A549 treated with DMSO at 1 μM for 4 hours (cell line): ENCODE data around the gene GDF9. TPM values are rescaled to one million over a fixed set of nuclear protein-coding genes. Genes with fewer than 3 reads are reported as not detected.

Experiments
- total RNA-seq: library from RNA; stranded (reverse); fragments of 200-300 nt; extraction: Qiagen RNA extraction; gene quantifications from 5 replicates; pipeline ENCODE4 v1.2.3, GENCODE V29; 2022; ENCODE audit warnings: low read depth

Gene GDF9
- total RNA-seq: 0.20 to 0.32 TPM (median 0.27 TPM) in 5 replicates

GRCh38 chr5:132866342-132867045, at the start of gene GDF9, which contains the start of gene UQCRQ:
GDF9 (minus strand) TSS chr5:132866469; CDS start chr5:132864533, 1,936 bp downstream.
UQCRQ (plus strand) TSS chr5:132866642; CDS start chr5:132866882, 240 bp downstream.

GRCh38 chr5:132873119-132873929, 7.1 kb upstream of the GDF9 start, which contains the start of gene LEAP2:
LEAP2 (plus strand) TSS chr5:132873668; CDS start chr5:132873695, 27 bp downstream.

GRCh38 chr5:132830436-132831094, 35.7 kb downstream of the GDF9 start, which contains the start of gene SHROOM1:
SHROOM1 (minus strand) TSS chr5:132830647; CDS start chr5:132826140, 4,507 bp downstream.

GRCh38 chr5:132812781-132813598, 53.3 kb downstream of the GDF9 start, which contains the start of gene SOWAHA:
SOWAHA (plus strand) TSS chr5:132813302; CDS start chr5:132813622, 320 bp downstream.

Other genes with a start within 250 kb of the GDF9 start
- gene IL13, start 208.3 kb downstream of the GDF9 start, total RNA-seq: 0.06 to 0.11 TPM in 2 of 5 replicates, not detected in the others
- not detected in 5 replicates for gene IL4, start 192.5 kb downstream of the GDF9 start, total RNA-seq
- gene KIF3A, start 128.9 kb downstream of the GDF9 start, total RNA-seq: 8.2 to 12.7 TPM (median 10.9 TPM) in 5 replicates
- gene CCNI2, start 119.0 kb downstream of the GDF9 start, total RNA-seq: 0.06 to 0.56 TPM (median 0.15 TPM) in 4 of 5 replicates, not detected in the other
- 16.5 to 23.2 TPM (median 19.2 TPM) in 5 replicates for gene SEPTIN8, start 89.2 kb downstream of the GDF9 start, total RNA-seq
- 0.06 to 0.21 TPM (median 0.14 TPM) in 5 replicates for gene SOWAHA, start 53.2 kb downstream of the GDF9 start, total RNA-seq
- gene SHROOM1, start 35.8 kb downstream of the GDF9 start, total RNA-seq: 8.8 to 10.6 TPM (median 9.9 TPM) in 5 replicates
- 414 to 542 TPM (median 494 TPM) in 5 replicates for gene UQCRQ, start 173 bp upstream of the GDF9 start, total RNA-seq
- gene LEAP2, start 7.2 kb upstream of the GDF9 start, total RNA-seq: 0.55 to 1.5 TPM (median 1.1 TPM) in 5 replicates
- gene AFF4, start 97.2 kb upstream of the GDF9 start, total RNA-seq: 19.7 to 28.7 TPM (median 25.8 TPM) in 5 replicates
- gene ZCCHC10, start 160.1 kb upstream of the GDF9 start, total RNA-seq: 27.0 to 34.7 TPM (median 30.1 TPM) in 5 replicates
- gene HSPA4, start 185.5 kb upstream of the GDF9 start, total RNA-seq: 136 to 221 TPM (median 195 TPM) in 5 replicates